NCI-H460 (cell line): Measurements from ENCODE around the gene TSSK2. TPM values are rescaled to one million over a fixed set of nuclear protein-coding genes. Genes with fewer than 3 reads are reported as not detected.
"Not testable (repeated sequence)": the region's sequence is repeated elsewhere in the genome, so short reads cannot be mapped to it uniquely, and the experiment has no call there.

ENCODE experiments used
- DNase-seq: peaks from one replicate; pipeline ENCODE4 v3.0.0-alpha.2; 2016; ENCODE audit warnings: low read depth; ENCODE audit errors: extremely low read depth
- total RNA-seq: library from RNA; depleted of rRNA; stranded (reverse); fragments of >200 nt; shearing (Covaris generic); gene quantifications from 2 replicates; pipeline ENCODE4 v1.2.3, GENCODE V29; 2014

TSSK2 gene
- total RNA-seq, 1 experiment from 2014 or later, result not detected

- DNase-seq, result no peak
Measured at GRCh38 chr22:19138217-19139000, 7.3 kb downstream of the TSSK2 start.

GRCh38 chr22:19139001-19139356 is 7.9 kb downstream of the TSSK2 start:
- DNase-seq, result no peak

DNA sequence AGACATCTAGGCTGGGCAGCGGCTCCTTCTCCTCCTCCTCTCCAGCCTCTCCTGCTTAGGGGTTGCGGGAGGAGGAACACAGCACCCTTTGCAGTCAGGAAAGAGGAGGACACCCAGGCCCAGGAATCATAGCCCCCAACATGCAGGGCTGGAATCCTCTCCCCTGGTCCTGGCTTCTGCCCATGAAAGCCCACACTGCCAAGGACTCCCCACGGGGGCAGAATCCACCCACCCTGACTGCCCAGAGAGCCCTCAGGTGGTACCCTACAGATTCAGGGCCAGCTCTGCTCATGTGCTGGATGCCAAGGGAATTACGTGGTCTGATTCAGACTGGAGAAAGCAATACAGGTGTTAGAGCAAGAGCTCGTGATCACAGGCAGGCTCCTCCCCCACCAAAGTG is 8.9 kb downstream of the TSSK2 start:
- DNase-seq, result no peak

- DNase-seq, result no peak
Measured at GRCh38 chr22:19142394-19142793, 11.3 kb downstream of the TSSK2 start.

DNA sequence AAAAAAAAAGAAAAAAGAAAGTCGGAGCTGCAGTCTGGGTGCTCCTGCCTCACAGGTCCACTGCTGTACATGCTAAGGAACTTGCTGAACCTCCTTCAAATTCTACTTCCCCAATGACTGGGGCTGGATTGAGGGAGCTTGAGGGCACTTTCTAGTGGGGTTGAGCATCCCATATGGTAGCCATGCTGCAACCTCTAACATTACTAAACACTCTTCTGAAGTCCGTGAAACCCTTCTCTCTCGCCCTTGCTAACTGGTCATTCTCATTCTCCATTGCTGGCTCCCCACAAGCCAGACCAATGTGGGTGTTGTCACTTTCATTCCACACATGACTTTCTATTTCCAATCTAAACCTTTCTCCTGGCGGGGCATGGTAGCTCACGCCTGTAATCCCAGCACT is 12.1 kb downstream of the TSSK2 start:
- no peak for DNase-seq

GRCh38 chr22:19143967-19144400 is 12.9 kb downstream of the TSSK2 start:
- DNase-seq, result no peak

GRCh38 chr22:19146215-19146968 is 15.3 kb downstream of the TSSK2 start:
- no peak for DNase-seq

DNA sequence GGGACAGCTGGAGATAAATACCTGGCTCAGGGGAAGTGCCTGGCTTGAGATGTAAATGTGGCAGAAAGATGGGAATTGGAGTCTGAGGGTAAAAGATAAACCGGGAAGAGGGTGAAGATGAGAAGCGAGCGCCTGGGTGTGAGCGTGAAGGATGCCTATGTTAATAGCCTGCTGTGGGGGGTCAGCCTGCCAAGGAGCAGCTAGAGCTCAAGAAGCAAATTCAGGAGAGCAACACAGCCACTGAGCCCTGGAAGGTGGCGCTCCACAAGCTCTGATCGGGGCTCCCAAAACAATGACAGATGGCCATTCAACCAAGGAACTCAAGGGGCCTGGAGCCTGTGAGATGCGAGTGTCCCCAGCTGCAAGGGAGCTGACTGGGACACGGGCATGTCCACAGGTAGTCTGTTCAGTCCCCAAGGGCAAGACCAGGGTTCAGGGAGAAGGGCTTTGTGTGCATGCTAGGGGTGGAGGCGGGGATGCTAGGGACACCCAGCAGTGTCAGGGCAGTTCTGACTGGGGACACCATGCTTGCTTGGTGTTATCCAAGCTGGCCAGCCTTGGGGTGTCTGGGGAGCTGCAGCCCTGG is 16.2 kb downstream of the TSSK2 start:
- DNase-seq, result no peak

- no peak for DNase-seq
Measured at GRCh38 chr22:19148417-19149046, 17.4 kb downstream of the TSSK2 start.

GRCh38 chr22:19149047-19149883 is 18.2 kb downstream of the TSSK2 start:
- DNase-seq, result no peak

DNA sequence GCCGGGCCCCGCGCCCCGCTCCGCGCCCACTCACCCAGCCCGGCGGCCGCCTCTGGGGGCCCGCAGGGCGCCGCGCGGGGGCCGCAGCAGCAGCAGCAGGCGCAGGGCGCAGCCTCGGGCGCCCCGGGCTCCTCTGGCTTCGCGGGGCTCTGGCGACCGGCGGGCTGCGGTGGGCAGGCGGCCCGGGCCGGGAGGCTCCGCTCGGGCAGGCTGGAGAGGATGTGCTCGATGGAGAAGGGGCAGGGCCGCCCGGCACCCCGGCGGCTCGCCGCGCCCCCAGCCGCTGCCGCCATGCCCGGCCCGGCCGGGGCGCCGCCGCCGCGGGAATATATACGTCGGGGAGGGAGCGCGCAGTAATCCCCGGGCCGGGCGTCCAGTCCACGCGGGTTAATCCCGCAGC is 18.9 kb downstream of the TSSK2 start, which contains the start of gene GSC2:
Gene GSC2, minus strand, starts transcription at position 302 of the 400 bp plus-strand sequence. Its CDS starts 9 bp downstream, at position 293.
- no peak for DNase-seq

GRCh38 chr22:19150482-19151328 is 19.6 kb downstream of the TSSK2 start:
- DNase-seq, result no peak

- DNase-seq, result no peak
Measured at GRCh38 chr22:19151329-19152191, 20.5 kb downstream of the TSSK2 start.

DNA sequence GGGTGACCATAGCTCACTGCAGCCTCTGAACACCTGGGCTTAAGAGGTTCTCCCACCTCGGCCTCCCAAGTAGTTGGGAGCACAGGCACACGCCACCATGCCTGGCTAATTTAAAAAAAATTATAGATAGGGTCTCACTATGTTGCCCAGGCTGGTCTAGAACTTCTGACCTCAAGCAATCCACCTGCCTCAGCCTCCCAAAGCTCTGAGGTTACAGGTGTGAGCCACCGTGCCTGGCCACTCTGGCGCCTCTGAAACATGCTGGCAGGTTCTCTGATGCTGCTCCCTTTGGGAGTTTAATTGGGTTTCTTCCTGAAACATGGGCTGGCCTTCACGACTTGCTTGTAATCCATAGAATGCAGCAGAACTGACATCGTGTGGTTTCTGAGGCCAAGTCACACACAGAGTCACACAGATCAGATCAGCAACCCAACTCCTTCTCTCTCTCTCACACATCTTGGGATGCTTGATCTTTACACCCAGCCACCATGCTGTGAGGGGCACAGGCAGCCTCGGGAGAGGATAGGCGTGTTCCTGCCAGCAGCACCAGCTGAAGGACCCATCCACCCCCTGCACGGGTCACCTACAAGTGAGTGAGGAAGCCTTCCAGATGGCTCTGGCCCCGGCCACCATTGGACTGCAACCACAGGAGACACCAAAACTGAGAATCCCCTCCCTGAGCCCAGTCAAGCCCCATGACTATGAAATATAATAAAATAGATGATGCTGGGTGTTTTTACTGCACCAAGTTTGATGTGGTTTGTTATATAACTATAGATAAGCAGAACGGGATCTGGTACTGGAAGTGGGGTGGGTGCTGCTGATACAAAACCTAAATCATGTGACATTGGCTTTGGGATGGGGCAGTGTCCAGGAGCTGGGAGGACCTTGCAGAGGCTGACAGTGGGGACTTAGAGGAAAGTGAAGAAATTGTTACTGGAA is 22.1 kb downstream of the TSSK2 start:
- DNase-seq, result no peak

- DNase-seq, result not testable (repeated sequence)
Measured at GRCh38 chr22:19156109-19156508, 25.0 kb downstream of the TSSK2 start.

DNA sequence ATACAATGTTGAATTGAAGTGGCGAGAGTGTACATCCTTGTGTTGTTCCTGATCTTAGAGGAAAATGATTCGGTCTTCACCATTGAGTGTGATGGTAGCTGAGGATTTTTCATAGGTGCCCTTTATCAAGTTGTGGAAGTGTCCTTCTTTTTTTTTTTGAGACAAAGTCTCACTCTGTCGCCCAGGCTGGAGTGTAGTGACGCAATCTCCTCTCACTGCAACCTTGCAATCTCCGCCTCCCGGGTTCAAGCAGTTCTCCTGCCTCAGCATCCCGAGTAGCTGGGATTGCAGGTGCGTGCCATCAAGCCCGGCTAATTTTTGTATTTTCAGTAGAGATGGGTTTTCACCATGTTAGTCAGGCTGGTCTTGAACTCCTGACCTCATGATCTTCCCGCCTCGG is 27.5 kb downstream of the TSSK2 start:
- DNase-seq, result not testable (repeated sequence)

- DNase-seq, result no peak
Measured at GRCh38 chr22:19164425-19164824, 33.3 kb downstream of the TSSK2 start.
